GM10266 (cell line): ENCODE measurements around the gene CFAP74.

Source experiments
- DNase-seq: peaks from one replicate; pipeline ENCODE4 v3.0.0; 2012; ENCODE audit errors: extremely low spot score
- TF ChIP-seq, protein P1 (sequence below): IDR thresholded peaks from 2 replicates; pipeline ENCODE4 v1.5.1; 2012; ENCODE audit warnings: mild to moderate bottlenecking, low read depth; ENCODE audit not compliant: control insufficient read depth, insufficient read depth; ENCODE audit errors: missing control alignments

The CFAP74 gene

GRCh38 chr1:1899266-1899966 lies 104.2 kb downstream of the CFAP74 start:
- DNase-seq = no peak
- TF ChIP-seq, protein P1, sequence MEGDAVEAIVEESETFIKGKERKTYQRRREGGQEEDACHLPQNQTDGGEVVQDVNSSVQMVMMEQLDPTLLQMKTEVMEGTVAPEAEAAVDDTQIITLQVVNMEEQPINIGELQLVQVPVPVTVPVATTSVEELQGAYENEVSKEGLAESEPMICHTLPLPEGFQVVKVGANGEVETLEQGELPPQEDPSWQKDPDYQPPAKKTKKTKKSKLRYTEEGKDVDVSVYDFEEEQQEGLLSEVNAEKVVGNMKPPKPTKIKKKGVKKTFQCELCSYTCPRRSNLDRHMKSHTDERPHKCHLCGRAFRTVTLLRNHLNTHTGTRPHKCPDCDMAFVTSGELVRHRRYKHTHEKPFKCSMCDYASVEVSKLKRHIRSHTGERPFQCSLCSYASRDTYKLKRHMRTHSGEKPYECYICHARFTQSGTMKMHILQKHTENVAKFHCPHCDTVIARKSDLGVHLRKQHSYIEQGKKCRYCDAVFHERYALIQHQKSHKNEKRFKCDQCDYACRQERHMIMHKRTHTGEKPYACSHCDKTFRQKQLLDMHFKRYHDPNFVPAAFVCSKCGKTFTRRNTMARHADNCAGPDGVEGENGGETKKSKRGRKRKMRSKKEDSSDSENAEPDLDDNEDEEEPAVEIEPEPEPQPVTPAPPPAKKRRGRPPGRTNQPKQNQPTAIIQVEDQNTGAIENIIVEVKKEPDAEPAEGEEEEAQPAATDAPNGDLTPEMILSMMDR = peak; percentile 37

GRCh38 chr1:1898246-1898933 lies 105.2 kb downstream of the CFAP74 start:
- DNase-seq = no peak
- TF ChIP-seq, protein P1 = no peak

DNA sequence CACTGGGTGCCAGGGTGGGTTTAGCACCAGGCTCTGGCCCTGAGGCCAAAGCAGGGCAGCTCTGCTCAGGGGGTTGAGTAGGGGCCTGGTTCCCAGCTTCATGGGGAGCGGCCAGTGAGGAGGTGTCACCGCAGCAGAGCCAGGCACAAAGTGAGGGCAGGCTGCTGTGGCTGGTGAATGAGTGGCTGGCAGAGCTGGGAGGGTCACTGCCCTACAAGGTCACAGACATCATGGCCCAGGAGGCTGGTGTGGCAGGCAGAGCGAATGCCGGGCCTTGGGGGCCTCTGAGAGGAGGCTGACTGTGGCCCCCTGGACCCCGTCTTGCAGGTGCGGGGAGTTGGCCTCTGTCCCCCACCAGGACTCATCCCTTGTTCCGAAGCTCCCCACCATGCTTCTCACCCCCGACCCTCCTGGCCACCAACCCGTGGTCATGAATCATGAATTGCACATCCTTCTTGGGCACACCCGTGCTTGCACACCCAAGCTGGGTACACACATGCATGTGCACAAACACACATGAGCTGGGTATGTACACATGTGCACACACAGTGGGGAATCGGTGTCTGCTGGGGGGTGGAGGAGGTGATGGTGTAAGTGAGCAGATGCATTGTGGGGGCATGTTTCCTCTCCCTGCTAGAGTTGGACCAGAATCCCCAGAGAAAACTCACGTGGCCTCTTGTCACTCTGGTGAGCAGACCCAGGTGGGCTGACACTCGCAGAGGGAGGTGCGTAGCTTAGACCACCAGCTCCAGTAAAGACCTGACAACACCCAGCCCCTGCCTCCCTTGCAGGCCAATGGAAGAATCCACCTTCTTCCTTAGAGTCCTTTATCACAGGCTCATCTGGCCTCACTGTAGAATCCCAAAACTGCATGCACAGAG lies 107.9 kb downstream of the CFAP74 start:
- TF ChIP-seq, protein P1 = no peak

DNA sequence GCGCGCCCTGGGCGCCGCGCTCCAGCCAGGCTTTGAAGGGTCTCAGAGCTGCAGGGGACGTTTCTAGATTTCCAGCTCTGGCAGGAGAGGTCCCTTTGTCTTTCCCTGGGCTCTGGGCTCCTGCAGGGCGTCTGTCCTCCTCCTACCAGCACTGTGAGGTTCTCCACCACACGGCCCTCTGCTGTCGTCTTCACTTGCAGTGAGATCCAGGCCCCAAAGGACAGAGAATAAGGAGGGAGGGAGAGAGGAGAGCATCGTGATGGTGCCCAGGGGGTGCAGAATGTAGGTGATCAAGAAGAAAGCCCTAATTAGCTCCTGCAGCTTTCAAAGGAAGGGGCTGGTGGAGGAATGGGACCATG lies 108.5 kb downstream of the CFAP74 start:
- TF ChIP-seq, protein P1 = no peak
- DNase-seq = no peak

More for the DNA sequence above, 107.9 kb downstream of the CFAP74 start:
- DNase-seq = no peak

DNA sequence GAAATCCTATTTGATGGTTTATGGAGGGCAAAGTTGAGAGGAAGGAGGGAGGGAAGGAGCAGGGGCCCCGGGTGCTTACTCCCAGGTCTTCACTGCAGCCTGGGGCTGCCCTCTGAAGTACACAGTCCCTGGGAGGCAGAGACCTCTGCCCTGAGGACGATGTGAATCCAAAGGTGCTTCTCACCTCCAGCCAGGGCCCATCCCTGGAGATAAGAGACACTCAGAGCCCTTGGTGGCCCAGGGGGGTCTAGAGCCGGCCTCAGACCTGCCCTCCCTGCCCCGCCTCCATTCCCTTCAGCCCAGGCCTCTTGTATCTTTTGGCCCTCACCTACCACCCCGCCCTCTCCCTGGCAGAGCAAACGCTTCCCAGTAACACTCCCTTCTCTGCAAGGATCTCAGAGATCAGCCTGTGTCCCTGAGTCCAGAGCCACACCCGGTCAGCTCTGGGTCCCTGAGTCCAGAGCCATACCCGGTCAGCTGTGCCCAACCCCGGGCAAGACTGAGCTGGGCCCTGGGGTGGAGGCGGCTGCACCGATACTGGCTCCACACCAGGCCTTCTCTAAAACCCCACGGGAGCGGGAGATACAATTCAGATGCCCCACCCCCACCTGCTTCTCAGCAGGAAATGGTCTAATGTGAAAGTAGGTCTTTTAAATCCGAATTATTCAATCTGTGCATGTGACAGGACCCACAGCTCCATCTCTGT lies 109.1 kb downstream of the CFAP74 start:
- no peak for DNase-seq
- TF ChIP-seq, protein P1 = no peak

- TF ChIP-seq, protein P1 = no peak
- no peak for DNase-seq
Observed at GRCh38 chr1:1893997-1894353, 109.6 kb downstream of the CFAP74 start.
